IPS-11a (cell line): ENCODE results near the gene BTLA.
"Not testable (repeated sequence)": the region's sequence is repeated elsewhere in the genome, so short reads cannot be mapped to it uniquely, and the experiment has no call there.

ENCODE experiments used
- H3K4me3 ChIP-seq: one replicate; pipeline ENCODE4 v1.5.1; 2013; ENCODE audit warnings: low read depth, low read length, control low read depth

The BTLA gene

GRCh38 chr3:112498914-112499711 is at the start of gene BTLA:
Gene BTLA, minus strand, starts transcription at chr3:112499472. Its CDS starts 114 bp downstream, at chr3:112499358.
- no peak within 1 kb of the TSS for H3K4me3 ChIP-seq

GRCh38 chr3:112546216-112546759 is 47.0 kb upstream of the BTLA start:
- H3K4me3 ChIP-seq = no peak overlapping the region

- H3K4me3 ChIP-seq = no peak overlapping the region
These were observed 40.8 kb upstream of the BTLA start for GRCh38 chr3:112539825-112540650.

- H3K4me3 ChIP-seq = no peak overlapping the region
These were observed 32.1 kb upstream of the BTLA start for GRCh38 chr3:112531358-112531781.

GRCh38 chr3:112530573-112530972 is 31.3 kb upstream of the BTLA start:
- no peak overlapping the region for H3K4me3 ChIP-seq

GRCh38 chr3:112524127-112524526 is 24.9 kb upstream of the BTLA start:
- H3K4me3 ChIP-seq = not testable (repeated sequence)

- no peak overlapping the region for H3K4me3 ChIP-seq
These were observed 20.2 kb upstream of the BTLA start for GRCh38 chr3:112519424-112520001.

- not testable (repeated sequence) for H3K4me3 ChIP-seq
These were observed 19.7 kb upstream of the BTLA start for GRCh38 chr3:112518970-112519369.

- H3K4me3 ChIP-seq = no peak overlapping the region
These were observed 15.4 kb upstream of the BTLA start for GRCh38 chr3:112514527-112515128.

- H3K4me3 ChIP-seq = no peak overlapping the region
These were observed 13.0 kb upstream of the BTLA start for GRCh38 chr3:112512320-112512719.

GRCh38 chr3:112508860-112509259 is 9.6 kb upstream of the BTLA start:
- no peak overlapping the region for H3K4me3 ChIP-seq

GRCh38 chr3:112508261-112508660 is 9.0 kb upstream of the BTLA start:
- H3K4me3 ChIP-seq = no peak overlapping the region

- no peak overlapping the region for H3K4me3 ChIP-seq
These were observed 6.6 kb upstream of the BTLA start for GRCh38 chr3:112505907-112506306.

- H3K4me3 ChIP-seq = no peak overlapping the region
These were observed 4.9 kb upstream of the BTLA start for GRCh38 chr3:112504123-112504522.

- no peak overlapping the region for H3K4me3 ChIP-seq
These were observed 4.2 kb upstream of the BTLA start for GRCh38 chr3:112503304-112503972.

- H3K4me3 ChIP-seq = no peak overlapping the region
These were observed 1.3 kb upstream of the BTLA start for GRCh38 chr3:112500621-112501020.

- H3K4me3 ChIP-seq = no peak overlapping the region
These were observed 1.2 kb downstream of the BTLA start for GRCh38 chr3:112497897-112498548.

- H3K4me3 ChIP-seq = no peak overlapping the region
These were observed 2.8 kb downstream of the BTLA start for GRCh38 chr3:112496366-112497067.

GRCh38 chr3:112494448-112494767 is 4.9 kb downstream of the BTLA start:
- not testable (repeated sequence) for H3K4me3 ChIP-seq
